GM12891 (cell line): ENCODE results near the gene CD1D.

Experiments
- PAX5 ChIP-seq: IDR thresholded peaks from 2 replicates; pipeline ENCODE4 v1.6.1; 2011; ENCODE audit warnings: low read length, moderate library complexity, mild to moderate bottlenecking; ENCODE audit not compliant: insufficient read depth, severe bottlenecking
- POLR2A ChIP-seq: IDR thresholded peaks from 2 replicates; pipeline ENCODE4 v1.6.1; 2011; ENCODE audit warnings: low read depth, low read length, control low read depth
- POLR2AphosphoS5 ChIP-seq: IDR thresholded peaks from 2 replicates; pipeline ENCODE4 v1.6.1; 2011; ENCODE audit warnings: low read depth, low read length, control low read depth
- SPI1 ChIP-seq: IDR thresholded peaks from 2 replicates; pipeline ENCODE4 v1.6.1; 2011; ENCODE audit warnings: low read depth, low read length, control low read depth
- TAF1 ChIP-seq: IDR thresholded peaks from 2 replicates; pipeline ENCODE4 v1.6.1; 2011; ENCODE audit warnings: low read depth, low read length, control low read depth

- TF ChIP-seq POLR2A (no peak), POLR2AphosphoS5 (no peak), TAF1 (no peak), SPI1 (no peak), PAX5 (no peak)
These were observed 21.1 kb upstream of the CD1D start for GRCh38 chr1:158159597-158159996.
